NCI-H2171 treated with DMSO at 0.1 percent for 48 hours (cell line): ENCODE measurements around the gene MGST3.
"Not testable (repeated sequence)": the region's sequence is repeated elsewhere in the genome, so short reads cannot be mapped to it uniquely, and the experiment has no call there.

ENCODE experiments used
- DNase-seq: peaks from one replicate; lab custom pipeline; 2025; lab: John Stamatoyannopoulos, UW

MGST3 gene

GRCh38 chr1:165658766-165659580, 27.9 kb downstream of the MGST3 start:
- not testable (repeated sequence) for DNase-seq

- DNase-seq, result no peak
Measured at GRCh38 chr1:165659581-165659895, 28.5 kb downstream of the MGST3 start.

GRCh38 chr1:165661703-165662102, 30.7 kb downstream of the MGST3 start:
- DNase-seq, result no peak

DNA sequence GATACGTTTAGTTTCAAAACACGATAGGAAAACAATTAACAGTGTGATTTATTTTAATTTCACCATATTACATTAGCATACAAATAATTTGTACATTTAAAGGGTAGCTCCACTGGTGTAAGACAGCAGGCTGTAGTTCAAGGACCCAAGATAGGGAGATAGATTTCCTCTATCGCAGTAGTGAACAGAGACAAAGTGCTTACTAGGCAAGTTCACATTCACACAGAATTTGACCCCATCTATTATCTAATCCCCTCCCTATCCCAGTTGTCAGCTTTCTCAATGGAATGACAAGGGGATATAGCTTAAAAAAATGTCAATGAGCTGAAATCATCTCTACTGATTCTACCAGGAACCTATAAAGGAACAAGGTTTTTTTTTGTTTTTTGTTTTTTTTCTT, 31.2 kb downstream of the MGST3 start:
- no peak for DNase-seq

- DNase-seq, result no peak
Measured at GRCh38 chr1:165666152-165666825, 35.3 kb downstream of the MGST3 start.

DNA sequence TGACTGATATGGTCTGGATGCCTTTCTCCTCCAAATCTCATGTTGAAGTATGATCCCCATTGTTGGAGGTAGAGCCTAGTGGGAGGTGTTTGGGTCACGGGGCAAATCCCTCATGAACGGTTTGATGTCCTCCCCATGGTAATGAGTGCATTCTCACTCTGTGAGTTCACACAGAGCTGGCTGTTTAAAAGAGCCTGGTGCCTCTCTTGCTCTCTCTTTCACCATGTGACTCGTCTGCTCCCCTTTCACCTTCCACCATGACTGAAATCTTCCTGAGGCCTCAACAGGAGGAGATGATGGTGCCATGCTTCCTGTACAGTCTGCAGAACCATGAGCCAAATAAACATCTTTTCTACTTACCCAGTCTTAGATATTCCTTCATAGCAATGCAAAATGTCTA, 37.1 kb downstream of the MGST3 start:
- DNase-seq, result no peak

GRCh38 chr1:165671526-165671925, 40.5 kb downstream of the MGST3 start:
- no peak for DNase-seq

GRCh38 chr1:165674599-165674998, 43.6 kb downstream of the MGST3 start:
- no peak for DNase-seq

GRCh38 chr1:165675794-165676193, 44.8 kb downstream of the MGST3 start:
- DNase-seq, result no peak

- no peak for DNase-seq
Measured at GRCh38 chr1:165678509-165678908, 47.5 kb downstream of the MGST3 start.

DNA sequence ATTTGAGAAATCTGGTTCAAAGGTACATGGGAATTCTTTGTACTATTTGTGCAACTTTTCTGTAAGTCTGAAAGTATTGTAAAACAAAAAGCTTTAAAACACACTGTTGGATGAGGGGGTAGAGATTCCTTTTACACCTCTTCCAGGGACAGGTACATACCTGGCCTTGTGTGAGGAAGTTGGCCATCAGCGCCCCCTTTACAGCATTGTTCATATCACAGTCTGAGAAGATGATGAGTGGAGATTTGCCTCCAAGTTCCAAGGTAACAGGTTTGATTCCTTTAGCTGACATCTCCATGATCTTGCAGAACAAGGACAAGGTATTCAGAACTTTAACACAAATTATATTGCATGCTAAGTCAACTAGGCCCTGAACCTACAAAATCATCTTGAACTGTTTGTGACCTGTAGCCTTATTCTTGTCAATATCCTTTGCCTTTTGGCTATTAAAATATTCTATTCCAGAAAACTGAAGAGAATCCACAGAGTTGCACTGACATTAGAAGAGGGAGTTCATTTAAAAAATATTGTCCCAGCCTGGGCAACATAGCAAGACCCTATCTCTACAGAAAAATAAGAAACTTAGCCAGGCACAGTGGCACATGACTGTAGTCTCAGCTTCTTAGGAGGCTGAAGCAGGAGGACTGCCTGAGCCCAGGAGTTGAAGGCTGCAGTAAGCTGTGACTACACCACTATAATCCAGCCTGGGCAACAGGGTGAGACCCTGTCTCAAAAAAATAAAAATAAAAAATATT, 48.4 kb downstream of the MGST3 start:
- DNase-seq, result no peak

DNA sequence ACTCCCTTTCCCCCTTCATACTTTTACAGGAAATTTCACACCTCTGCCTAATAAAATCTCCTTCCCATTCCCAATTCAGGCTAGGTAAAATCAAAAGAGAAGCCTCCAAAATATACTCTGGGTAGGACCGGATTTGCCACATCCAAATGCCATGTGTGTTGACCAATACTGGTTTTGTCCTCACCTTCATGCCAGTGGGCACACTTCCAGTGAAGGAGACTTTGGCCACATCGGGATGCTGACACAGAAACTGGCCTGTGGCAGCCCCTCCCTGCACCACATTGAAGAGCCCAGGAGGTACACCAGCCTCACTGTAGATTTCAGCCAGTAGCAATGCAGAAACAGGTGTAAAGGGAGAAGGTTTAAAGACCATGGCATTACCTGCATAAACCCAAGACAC, 49.3 kb downstream of the MGST3 start:
- no peak for DNase-seq

DNA sequence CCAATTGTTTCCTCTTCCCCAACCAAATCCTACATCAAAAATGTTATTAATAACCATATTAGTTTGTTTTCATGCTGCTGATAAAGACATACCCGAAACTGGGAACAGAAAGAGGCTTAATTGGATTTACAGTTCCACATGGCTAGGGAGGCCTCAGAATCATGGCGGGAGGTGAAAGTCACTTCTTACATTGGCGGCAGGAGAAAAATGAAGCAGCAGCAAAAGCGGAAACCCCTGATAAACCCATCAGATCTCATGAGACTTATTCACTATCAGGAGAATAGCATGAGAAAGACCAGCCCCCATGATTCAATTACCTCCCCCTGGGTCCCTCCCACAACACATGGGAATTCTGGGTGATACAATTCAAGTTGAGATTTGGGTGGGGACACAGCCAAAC, 49.7 kb downstream of the MGST3 start:
- not testable (repeated sequence) for DNase-seq

GRCh38 chr1:165683848-165684485, 52.9 kb downstream of the MGST3 start:
- no peak for DNase-seq

DNA sequence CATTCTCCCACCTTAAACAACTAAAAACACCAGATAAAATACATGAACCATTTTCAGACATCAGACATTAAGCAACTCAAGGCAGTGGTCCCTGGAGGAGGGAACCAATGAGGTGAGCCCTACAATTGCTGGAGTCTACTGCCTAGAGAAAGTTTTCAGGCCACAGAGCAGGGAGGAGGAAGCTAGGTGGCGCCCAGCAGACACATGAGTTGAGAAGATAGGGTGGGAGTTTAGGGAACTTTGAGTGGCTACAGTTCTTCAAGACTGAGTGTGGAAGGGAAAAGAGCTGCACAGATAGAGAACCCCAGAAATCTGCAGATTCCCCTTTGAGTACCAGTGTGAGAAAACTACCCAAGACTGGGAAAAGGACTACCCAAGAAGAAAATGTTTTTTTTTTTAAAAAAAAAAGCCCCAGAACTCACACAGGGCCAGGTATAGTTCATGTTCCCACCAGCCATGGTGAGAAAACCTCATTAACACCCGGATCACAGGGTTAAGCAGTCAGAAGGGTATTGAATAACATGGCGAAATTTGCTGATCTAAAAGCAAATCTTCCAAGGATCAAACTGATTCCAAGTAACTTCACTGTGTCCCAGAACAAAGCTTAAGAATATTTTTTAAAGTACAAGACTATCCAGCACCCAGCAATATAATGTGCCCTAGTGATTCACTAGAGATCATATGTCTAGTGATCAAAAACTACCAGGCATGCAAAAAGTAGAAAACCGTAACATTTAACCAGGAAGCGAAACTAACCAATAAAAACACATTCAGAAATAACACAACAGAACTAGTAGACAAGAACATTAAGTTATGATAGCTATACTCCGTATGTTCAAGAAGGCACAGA, 55.3 kb downstream of the MGST3 start:
- no peak for DNase-seq

GRCh38 chr1:165686971-165687433, 56.0 kb downstream of the MGST3 start:
- DNase-seq, result no peak

DNA sequence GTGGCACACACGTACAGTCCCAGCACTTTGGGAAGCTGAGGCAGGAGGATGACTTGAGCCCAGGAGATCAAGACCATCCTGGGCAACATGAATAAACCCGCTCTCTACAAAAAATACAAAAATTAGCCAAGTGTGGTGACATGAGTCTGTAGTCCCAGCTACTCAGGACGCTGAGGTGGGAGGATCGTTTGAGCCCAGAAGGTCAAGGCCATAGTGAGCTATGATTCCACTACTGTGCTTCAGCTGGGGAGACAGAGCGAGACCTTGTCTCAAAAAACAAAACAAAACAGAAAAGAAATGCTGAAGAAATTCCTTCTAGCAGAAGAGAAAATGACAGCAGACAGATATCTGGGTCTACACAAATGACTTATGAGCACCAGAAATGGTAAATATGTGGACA, 57.0 kb downstream of the MGST3 start:
- no peak for DNase-seq

DNA sequence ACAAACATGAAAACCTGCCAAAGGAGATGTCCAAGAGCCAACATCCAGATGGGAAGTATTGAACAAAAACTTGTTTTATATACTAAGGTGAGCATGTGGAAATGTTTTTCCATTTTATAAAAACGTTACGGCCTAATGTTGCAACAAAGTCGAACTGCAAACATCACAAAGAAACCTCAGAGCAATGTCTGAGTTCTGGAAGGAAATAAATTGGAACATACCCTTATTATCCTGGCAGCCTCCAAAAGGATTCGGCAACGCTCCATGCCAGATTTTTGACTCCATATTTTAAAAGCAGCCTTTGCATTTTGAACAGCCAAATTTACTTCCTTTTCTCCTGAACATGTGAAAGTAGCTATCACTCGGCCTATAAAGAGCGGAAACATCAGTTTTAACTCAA, 64.0 kb downstream of the MGST3 start:
- DNase-seq, result no peak

DNA sequence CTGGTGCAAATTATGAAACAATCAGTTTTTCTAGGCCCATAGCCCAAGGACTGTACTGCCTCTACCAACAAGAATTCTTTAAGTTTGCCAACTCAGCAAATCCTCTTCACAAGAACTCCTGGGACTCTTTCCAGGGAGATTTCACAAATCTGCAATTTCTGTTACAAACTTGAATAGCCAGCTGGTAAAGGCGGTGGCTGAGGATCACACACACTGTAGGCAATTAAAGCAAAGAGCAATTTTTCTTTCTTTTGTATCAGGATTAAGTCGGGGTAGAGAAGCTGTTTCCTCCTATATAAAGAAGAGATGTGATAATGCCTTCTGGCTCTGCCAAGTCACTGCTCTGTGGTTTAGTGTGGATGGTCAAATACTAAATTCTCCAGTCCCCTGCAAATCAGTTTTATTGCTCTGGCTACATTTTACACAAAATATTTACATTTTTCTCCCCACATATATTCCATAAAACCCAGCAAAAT, 65.6 kb downstream of the MGST3 start:
- DNase-seq, result no peak

GRCh38 chr1:165697491-165697880, 66.5 kb downstream of the MGST3 start:
- no peak for DNase-seq
